HPDE6-E6E7 (cell line): ENCODE results near the gene USH1C.

Experiments used
- DNase-seq: peaks from one replicate; pipeline ENCODE4 v3.0.0; 2011; ENCODE audit warnings: missing footprints; ENCODE audit errors: extremely low spot score

The USH1C gene

DNA sequence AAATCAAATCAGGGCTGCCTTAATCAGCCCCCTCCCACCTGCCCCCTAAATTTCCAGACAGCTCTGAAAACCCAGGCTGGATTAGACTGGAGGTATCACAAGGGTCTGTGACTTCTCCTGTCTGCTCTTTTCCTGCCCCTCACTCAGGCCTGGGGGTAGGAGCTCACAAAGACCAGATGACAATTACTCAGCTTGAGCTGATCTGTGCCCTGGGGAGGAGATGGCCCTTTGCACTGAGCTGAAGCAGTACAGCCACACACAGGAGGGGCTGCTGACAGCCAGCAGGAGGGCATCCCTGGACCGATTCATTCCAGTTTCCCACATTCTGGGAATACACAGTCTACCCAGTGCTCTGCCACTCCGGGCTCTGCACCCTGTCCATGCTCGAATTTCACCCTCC, 71.7 kb downstream of the USH1C start:
- DNase-seq = no peak

DNA sequence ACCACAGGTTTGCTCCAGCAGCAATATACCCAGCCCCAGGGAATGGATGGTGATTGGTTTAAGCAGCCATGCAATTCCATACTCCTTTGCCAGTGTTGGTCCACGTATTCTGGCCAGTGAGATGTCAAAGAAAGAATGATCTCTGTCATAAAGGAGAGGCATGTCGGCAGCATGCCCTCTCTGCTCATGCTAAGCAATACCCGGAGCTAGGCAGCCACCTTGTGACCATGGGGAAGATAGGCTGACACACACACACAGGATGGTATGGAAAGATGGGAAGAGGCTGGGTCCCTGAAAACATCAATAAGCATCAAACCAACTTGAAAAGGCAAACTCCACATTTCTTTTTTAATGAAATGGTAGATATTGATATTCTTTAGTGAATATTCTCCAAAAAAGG, 72.7 kb downstream of the USH1C start:
- no peak for DNase-seq

DNA sequence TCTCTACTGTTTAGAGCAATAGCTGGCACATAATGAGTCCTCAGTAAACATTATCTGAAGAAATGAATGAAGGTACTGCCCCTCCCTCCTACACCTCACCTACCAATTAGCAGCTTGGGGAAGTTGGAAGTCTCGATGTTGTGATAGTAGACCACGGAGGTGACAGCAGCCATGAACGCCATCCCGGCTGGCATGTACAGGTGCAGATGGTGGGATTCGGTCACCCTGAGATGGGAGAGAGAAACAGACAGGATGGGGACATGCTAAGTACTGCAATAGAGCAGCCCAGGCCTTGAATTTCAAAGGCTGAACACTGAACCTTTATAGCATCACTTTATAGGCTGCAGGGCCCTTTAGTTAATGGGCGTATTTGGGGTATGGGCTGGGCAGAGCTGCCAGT, 74.2 kb downstream of the USH1C start:
- DNase-seq = no peak

DNA sequence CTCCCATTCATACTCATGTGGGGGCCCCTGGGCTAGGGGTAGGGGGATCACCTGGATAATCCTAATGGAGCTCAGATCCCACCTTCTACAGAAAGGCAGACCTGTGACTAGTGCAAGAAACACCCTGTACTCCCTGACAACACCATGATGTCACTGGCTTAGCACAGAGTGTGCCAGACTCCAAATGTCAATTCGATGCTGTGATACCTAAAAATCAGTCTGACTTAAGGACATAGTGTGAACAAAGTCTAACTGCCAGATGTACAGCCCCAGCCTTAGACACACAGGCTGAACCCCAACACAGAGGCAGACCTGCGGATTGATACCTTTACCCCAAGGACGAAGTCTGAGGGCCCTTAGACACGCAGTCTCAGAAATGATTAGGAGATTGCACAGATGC, 76.1 kb downstream of the USH1C start:
- no peak for DNase-seq

DNA sequence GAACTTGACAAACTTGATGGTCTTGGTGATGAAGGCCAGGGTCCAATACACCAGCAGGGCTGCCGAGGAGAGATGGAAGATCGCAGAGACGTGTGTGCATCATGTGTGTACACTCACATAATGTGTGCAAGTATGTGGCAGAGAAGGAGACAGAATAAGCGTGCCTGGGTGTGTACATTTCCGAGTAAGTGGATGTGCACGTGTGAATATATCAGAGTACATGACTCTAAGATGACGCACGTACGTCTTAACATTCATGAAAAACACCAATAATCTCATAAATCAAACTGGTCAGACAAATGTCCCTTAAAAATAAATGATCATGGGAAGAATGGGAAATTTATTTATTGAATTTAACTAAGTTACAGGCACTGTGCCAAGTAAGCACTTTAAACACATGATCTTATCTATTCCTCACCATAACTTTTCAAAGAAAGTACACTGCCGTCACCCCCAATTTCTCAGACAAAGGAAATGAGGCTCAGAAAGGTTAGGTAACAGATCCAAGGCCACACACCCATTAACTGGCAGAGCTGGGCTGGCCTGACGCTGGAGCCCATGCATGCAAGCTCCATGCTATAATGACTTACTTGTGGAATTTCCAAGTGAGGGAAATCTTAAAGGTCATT, 80.6 kb downstream of the USH1C start:
- no peak for DNase-seq

DNA sequence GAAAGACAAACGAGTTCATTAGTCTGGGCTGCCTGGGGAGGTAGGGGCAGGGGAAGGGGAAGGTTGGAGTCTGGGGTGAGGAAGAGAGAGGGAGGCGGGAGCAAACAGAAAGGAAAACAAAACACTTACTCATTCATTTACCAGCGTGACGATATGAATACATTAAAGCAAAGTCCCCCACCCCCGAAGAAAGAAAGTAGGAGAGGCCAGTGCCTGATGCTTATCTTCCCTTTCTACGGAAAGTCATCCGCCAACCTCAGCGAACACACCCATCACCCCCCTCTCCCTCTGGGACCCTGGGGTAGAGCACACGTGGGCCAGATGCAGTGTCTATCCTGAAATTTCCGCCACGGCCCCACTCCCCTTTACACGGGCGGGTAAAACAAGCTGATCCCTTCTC, 81.3 kb downstream of the USH1C start:
- DNase-seq = no peak

DNA sequence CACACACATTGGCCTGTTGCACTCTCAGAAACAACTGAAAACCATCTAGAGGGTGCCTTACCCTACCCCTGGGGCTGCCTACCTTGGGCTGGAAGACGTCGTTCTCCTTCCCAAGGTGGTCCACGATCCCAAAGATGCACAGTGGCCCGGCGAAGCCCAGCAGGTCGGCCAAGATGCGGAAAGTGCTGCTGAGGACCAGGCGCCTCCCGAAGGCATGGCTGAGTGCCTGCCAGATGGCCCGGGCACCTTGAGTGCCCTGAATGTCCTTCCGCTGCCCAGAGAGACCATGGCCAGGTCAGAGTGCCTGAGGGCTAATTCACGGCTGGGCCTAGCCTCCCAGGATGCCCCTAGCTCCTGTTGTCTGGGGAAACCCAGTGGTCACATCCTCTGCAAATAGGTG, 83.8 kb downstream of the USH1C start:
- no peak for DNase-seq

DNA sequence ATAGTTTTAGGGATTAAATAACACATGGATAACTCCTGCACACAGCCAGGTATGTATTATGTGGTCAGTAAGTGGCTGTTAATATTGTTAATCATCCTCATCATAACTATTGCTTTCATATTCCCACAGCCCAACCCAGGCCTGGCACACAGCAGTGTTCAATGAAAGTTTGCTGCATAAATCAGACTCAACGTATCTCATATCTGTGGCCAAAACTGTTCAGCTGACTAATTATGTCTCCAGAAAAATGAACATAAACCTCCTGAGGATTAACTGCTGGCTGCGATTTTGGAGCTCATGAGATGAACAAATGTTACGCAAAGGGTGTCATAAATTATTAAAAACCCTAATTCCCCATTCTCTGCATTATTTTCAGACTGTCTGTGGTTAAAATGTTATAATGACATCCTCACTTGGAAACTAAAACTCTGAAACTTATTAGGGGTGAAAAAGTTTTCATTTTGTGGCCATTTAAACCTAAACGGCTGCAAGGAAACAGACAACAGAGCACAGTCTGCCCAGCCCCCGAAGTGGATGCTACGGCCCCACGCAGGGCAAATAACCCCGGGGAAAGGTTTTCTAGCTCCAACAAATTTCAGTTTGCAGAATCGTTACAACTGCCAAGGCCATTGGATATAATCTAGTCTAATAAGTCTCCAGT, 84.8 kb downstream of the USH1C start:
- DNase-seq = no peak

DNA sequence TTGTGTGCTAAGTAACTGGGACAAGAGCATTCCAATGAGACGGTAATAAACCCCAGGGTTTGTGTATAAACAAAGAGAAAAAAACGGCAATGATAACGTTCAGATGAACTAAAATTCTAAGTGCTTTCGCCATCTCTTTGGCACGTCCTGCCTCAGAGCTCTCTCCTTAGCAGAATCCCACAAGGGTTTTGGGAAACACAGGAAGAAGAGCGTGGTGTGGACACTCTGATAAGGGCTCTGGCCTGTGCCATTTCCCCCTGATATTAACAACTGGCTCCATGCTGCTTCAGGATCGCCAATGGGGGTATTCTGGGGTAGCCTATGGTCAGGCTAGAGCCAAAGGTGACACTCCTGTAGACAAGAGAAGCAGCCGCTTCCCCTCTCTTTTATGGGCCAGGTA, 85.9 kb downstream of the USH1C start:
- no peak for DNase-seq

DNA sequence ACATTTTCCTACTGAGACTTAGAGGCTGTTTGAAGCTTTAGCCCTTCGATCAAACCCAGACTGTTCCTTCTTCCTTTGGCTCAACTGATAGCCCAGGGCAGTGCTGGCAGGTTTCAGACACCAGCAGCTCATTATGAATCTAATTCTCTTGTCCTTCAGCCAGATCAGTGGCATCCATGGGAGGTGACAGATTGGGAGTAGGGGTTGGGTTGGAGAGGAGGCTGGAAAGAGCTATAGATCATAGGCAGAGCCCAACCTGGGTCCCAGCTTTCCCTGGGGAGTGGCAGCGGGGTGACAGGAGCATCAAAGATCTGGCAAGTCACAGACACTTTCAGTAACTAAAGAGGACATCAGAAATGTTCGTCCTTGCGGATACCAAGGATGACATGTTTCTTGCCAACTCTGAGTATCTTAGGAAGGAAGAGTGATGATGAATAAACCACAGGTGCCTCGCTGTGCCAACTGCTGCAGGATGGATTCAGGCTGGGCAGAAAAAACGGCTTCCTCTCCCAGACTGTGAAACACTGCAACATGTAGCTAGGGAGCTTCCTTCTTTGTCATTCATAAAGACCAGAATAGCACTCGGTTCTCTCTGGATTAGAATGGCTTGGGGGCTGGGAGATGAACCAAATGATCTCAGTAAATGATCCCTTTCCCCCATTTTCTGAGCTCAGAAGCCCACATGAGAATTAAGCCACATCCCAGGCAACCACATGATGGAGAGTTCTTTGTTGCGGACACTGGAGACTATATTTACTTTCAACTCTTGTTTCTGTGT, 86.6 kb downstream of the USH1C start:
- DNase-seq = no peak

DNA sequence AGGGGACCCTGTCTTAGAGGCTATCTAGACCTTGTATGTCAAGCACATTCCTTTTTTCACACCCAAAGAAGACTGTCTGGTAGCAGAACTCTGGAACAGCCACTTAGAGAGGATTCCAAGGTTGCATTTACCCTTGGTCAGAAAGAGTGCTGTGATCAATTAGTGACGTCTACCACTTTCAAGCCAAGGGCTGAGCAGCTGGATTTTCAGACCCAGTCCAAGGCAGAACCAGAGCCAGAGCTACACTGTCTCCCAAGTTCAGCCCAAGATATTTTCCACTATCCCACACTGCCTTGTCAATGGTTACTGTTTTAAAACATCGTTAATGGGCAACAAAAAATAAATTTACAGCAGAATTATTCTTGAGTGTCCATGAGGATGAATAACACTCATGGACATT, 91.5 kb downstream of the USH1C start:
- no peak for DNase-seq

DNA sequence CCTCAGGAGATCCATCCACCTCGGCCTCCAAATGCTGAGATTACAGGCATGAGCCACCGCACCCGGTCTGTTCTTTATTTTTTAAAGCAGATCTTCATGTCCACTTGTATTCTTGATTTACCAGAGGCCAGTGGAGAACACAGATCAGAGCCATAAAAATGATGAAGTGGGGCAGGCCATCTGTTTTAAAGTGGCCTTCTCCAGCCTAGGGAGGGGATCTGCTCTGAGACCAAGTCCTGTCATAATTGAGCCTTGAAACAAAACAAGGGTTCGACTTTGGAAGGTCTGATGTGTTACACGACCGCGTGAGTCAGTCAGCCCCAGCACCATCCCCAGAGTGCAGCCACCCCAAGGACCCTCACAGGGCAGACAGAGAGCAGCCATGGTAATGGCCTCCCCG, 95.1 kb downstream of the USH1C start:
- no peak for DNase-seq

DNA sequence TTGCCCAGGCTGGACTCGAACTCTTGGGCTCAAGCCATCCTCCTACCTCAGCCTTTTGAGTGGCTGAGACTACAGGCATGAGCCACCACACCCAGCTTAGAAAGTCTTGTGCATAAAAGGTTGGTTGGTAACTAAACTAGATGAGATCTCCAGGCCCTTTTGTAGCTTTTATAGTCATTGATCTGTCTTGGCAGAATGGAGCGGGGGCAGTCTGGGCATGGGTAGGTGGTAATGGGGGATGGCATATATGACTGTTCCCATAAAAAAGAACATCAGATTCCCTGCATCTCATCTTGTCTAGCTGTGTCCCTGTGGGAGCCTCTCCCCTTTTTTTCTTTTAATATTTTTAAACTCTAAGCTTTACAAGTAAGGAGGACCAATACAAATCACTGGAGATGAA, 97.7 kb downstream of the USH1C start:
- DNase-seq = no peak

DNA sequence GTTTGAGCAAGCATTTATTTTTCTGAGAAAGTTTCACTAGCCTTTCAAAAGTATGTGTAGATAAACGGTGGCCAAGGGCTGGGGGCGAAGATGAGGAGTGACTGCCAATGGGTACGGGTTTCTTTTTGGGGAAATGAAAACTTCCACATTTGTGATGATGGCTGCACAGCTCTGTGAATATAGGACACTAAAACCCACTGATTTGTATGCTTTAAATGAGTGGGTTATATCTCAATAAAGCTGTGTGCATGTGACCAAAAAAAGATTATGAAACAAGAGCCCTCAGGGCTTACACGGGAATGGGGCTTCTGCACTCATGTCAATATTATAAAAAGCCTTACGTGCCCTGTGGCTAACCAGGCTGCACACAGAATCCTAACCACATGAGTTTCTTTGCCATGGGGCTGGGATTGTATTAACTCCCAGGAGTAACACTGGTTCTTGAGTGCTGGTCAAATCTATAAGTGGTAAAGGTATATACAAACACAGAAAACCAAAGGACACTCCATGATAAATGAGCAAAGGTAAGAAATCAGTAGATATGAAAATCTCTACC, 98.9 kb downstream of the USH1C start:
- no peak for DNase-seq

DNA sequence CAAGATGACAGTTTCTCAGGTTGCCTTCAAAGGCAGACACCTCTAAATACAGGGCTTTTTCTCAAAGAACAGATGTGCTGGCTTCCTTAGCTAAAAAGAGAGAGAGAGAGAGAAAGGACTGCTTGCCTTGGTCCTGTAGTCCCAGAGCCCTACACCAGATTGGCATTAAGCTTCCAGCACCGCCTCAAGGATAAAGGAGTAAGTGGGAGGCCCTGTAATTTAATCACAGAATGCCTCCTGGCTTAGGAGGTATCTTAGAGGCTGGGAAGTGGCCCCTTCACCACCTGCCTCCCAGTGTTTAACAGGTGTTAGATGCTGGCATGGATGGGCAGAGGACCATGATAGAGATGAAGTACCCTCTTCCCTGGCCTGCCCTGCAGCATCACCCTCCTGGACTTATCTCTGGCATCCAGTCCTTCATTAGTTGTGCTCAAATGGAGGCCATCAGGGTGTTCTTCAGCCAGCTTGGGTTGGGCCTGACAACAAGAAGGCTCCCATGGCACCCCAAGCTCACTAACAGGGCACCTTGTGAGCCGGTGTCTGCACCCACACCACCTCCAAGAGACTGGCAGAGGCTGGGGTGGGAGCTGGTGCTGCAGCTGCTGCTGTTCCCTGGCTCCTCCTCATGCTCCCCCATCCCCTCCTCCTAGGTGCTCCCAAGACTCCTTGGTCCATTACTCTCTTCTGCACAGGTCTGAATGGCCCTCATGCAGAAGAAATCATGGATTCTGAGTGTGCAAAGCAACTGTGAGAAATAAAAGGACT, 100.1 kb downstream of the USH1C start:
- DNase-seq = no peak
